ENCODE data around the gene FLNB.

DNA sequence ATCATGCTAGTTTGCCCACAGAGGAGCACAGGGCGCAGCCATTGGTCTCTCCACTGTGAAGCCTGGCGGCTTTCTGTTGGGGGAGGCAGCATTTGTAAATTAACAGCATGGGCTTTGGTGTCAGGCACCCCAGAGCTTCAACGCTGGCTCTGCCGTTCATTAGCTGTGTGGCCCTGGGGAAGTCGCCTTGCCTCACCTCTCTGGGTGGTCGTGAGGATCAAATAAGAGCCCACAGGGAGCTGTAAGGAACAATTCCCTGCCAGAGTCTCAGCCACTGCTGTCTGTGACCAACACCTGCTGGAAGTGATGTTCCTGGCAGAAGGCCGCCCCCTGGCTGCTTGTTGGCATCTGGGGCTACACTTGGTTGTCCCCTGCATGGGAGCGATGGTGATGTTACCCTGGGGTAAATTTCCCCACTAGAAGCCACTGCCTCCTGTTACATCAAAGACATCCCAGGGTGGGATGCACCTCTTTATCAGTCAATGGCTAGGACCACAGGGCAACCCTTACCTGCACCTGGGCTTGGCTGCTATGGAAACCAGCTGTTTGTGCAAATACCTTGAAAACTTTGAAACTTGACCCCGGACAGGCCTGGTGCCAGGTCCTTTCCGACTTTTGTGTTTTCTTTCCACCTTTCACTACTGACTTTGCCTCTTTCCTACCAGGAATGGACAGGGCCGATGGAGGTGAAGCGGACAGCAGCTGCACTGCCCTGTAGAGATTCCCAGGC, 165.6 kb downstream of the FLNB start:
- TF ChIP-seq, protein P1, sequence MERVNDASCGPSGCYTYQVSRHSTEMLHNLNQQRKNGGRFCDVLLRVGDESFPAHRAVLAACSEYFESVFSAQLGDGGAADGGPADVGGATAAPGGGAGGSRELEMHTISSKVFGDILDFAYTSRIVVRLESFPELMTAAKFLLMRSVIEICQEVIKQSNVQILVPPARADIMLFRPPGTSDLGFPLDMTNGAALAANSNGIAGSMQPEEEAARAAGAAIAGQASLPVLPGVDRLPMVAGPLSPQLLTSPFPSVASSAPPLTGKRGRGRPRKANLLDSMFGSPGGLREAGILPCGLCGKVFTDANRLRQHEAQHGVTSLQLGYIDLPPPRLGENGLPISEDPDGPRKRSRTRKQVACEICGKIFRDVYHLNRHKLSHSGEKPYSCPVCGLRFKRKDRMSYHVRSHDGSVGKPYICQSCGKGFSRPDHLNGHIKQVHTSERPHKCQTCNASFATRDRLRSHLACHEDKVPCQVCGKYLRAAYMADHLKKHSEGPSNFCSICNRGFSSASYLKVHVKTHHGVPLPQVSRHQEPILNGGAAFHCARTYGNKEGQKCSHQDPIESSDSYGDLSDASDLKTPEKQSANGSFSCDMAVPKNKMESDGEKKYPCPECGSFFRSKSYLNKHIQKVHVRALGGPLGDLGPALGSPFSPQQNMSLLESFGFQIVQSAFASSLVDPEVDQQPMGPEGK (CRISPR knock-in tag; IDR thresholded peaks at IDR 0.05; ENCODE audit: borderline replicate concordance) = no peak
- TF ChIP-seq, protein P2, sequence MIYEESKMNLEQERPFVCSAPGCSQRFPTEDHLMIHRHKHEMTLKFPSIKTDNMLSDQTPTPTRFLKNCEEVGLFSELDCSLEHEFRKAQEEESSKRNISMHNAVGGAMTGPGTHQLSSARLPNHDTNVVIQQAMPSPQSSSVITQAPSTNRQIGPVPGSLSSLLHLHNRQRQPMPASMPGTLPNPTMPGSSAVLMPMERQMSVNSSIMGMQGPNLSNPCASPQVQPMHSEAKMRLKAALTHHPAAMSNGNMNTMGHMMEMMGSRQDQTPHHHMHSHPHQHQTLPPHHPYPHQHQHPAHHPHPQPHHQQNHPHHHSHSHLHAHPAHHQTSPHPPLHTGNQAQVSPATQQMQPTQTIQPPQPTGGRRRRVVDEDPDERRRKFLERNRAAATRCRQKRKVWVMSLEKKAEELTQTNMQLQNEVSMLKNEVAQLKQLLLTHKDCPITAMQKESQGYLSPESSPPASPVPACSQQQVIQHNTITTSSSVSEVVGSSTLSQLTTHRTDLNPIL (CRISPR knock-in tag; IDR thresholded peaks at IDR 0.05; ENCODE audit: low read depth) = no peak
- TF ChIP-seq RARB (CRISPR knock-in tag; IDR thresholded peaks at IDR 0.05) (no peak), ARNTL (CRISPR knock-in tag; IDR thresholded peaks at IDR 0.05; ENCODE audit: borderline replicate concordance, low read depth) (no peak), ZNF565 (CRISPR knock-in tag; conservative IDR thresholded peaks at IDR 0.05; ENCODE audit: low read depth) (no peak), OSR1 (CRISPR knock-in tag; IDR thresholded peaks at IDR 0.05) (no peak), ZNF70 (CRISPR knock-in tag; IDR thresholded peaks at IDR 0.05) (no peak), ZNF8 (CRISPR knock-in tag; IDR thresholded peaks at IDR 0.05) (no peak), ZFP30 (CRISPR knock-in tag; IDR thresholded peaks at IDR 0.05) (no peak)
- TF ChIP-seq, protein P3, sequence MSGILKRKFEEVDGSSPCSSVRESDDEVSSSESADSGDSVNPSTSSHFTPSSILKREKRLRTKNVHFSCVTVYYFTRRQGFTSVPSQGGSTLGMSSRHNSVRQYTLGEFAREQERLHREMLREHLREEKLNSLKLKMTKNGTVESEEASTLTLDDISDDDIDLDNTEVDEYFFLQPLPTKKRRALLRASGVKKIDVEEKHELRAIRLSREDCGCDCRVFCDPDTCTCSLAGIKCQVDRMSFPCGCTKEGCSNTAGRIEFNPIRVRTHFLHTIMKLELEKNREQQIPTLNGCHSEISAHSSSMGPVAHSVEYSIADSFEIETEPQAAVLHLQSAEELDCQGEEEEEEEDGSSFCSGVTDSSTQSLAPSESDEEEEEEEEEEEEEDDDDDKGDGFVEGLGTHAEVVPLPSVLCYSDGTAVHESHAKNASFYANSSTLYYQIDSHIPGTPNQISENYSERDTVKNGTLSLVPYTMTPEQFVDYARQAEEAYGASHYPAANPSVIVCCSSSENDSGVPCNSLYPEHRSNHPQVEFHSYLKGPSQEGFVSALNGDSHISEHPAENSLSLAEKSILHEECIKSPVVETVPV (CRISPR knock-in tag; IDR thresholded peaks at IDR 0.05) = no peak

Measured in SK-N-SH treated with all-trans-retinoic acid at 6 μM for 48 hours (cell line).